GM19099 (cell line): ENCODE results near the gene ZNF705A.
"Not testable (repeated sequence)": the region's sequence is repeated elsewhere in the genome, so short reads cannot be mapped to it uniquely, and the experiment has no call there.

Experiments
- POLR2A ChIP-seq: IDR thresholded peaks from 3 replicates; pipeline ENCODE4 v1.6.1; 2011; ENCODE audit warnings: low read depth; ENCODE audit not compliant: insufficient read length; ENCODE audit errors: extremely low read depth

ZNF705A gene

DNA sequence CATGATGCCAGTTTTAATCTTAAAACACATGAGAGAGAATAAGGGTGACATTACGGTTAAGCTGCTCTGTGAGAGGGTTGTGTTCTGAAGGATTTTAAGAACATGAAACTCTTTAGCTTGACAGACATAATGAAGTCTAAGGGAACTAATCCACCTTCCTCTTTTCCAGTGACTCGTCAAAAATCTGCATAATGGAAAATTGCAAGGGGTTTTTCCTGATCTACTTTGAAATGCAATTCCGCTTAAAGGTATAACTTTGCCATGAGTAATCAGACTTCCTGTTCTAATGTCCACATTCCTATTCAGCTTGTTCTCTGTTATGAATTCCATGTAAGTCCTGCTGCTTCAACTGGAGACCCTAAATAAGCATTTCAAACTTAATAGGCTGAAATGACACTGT is at the start of gene ZNF705A:
ZNF705A (plus strand) TSS at position 171 of the 400 bp plus-strand sequence. CDS start 15,611 bp downstream, outside the sequence.
- TF ChIP-seq POLR2A: no peak

GRCh38 chr12:8108808-8109398 is 47.9 kb upstream of the ZNF705A start:
- TF ChIP-seq POLR2A: no peak

DNA sequence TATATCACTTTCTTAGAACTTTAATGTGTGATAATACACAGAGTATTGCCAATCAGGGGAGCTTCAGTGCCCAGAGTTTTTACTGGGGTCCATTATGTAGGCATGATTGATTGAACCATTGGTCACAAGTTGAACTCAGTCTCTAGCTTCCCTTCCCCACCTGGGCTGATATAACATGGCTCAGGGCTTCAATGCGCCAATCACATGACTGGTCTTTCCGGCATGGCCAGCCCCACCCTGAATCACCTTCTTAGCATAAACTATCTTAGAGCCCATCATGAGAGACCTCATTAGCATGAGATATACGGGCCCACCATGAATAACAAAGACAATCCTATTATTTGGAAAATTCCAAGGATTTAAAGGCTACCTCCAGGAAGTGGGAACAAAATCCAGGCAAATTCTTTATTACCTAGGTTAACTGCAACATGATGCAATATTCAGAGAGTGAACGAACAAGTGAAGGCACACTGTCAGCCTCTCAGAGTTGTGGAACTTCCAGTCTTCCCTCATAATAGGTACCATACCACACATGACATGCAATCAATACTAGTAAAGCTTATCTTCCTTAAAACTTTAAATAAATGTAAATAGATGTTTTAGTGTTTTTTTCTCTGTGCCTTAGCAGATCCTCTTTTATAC is 36.6 kb upstream of the ZNF705A start:
- no peak for TF ChIP-seq POLR2A

DNA sequence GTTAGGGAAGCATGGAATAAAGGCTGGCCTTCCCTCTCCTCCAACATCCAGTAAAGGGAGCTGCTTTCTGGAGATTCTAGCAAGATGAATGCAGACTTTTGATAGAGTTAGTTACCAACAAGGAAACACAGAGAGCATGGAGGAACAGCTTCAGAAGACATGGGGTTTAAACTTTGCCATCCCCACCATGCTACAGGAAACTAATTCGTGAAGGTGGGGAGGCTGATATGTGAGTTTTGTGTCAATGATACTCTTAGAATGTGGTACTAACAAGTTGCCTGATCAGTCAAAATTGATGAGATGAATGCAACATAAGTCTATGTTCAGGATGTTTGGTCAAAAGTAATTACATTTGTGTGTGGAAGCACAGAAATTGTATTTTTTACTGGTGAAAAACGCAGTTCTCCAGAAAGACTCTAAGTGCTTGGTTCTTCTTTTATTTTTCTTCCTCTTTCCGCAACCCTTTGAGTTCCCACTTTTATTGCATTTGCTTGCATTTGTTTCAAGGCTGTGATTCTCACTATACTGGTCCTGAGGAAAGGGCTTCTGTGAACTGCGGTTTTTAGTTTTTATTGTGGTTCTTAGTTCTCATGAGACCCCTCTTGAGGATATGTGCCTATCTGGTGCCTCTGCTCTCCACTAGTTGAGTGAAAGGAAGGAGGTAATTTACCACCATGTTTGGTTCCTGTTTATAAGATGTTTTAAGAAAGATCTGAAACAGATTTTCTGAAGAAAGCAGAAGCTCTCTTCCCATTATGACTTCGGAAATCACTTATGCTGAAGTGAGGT is 33.5 kb upstream of the ZNF705A start, which contains the start of gene CLEC4A:
CLEC4A (plus strand) TSS at position 494 of the 789 bp plus-strand sequence; CDS start at position 756, 262 bp downstream.
- TF ChIP-seq POLR2A: no peak

DNA sequence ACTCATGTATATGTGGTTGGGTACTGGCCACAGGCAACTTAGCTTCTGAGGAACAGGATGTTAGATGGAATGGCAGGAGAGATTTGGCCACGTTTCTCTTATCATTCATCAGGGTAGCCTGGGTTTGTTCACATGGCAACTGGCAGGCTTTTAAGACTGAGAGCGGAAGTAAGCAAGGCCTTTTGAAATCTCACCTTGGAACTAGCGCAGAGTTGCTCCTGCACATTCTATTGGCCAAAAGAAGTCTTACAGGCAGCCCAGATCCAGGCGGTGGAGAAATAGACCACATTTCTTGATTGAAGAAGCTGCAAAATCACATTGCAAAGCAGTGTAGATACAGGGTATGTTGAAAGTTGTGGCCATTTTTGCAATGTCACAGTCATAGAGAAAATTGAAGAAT is 29.7 kb upstream of the ZNF705A start:
- no peak for TF ChIP-seq POLR2A

GRCh38 chr12:8143261-8143660 is 13.6 kb upstream of the ZNF705A start:
- no peak for TF ChIP-seq POLR2A

GRCh38 chr12:8145754-8146441 is 10.9 kb upstream of the ZNF705A start:
- TF ChIP-seq POLR2A: no peak

- no peak for TF ChIP-seq POLR2A
Observed at GRCh38 chr12:8146442-8146771, 10.4 kb upstream of the ZNF705A start.

GRCh38 chr12:8154526-8154925 is 2.3 kb upstream of the ZNF705A start:
- TF ChIP-seq POLR2A: no peak

DNA sequence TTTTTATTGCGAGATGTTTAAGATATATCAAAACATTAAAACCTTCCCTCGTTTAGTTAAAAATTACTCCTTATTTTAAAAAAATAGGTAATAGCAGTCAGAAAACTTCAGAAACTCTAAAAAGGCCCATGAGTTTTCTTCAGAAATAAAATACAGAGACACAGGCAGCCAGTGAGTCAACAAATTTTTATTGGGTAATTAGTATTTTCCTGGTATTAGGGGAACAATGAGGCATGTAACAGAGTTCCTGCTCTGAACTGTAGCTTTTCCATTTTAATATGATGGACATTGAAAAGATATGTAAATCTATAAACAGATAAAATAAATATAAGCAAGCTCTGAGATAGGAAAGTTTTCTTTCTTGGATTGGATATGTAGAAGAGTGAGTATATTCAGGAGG is 399 bp upstream of the ZNF705A start:
- no peak for TF ChIP-seq POLR2A

DNA sequence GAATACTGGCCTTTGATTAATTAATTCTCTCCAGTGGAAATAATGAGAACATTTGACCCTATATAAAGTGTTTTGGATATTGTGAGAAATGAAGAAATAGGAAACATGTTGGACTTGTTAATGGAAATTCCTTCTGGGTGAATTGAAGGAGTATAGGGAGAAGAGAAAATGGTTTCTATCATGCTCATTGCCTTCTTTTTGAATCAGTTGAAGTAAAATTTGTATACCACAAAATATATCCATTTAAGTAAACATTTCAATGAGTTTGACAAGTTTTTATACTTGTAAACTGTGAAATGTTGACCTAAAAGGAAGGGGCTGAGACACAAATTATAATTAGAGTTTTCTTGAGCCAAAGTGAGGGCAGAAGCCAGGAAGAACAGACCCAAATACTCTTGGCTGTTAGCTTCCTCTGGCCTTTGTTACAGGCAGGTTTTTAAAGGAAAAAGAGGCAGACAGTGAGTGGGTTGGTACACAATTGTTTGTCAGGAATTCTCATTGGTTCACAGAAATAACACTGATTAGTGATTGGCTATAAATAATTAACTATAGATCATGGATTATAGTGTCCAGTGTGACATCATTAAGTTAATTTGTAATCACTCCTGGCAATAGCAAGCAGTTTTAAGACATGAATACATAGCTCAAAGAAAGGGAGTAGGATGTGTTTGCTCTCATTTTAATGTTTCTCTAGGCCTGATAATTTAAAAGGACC is 826 bp downstream of the ZNF705A start:
- no peak for TF ChIP-seq POLR2A

GRCh38 chr12:8226355-8226754 is 69.5 kb downstream of the ZNF705A start:
- TF ChIP-seq POLR2A: no peak

GRCh38 chr12:8226992-8227731 is 70.3 kb downstream of the ZNF705A start, which contains the start of gene FAM90A1:
Gene FAM90A1 (minus strand): TSS chr12:8227618. CDS start chr12:8224832, 2,786 bp downstream.
- TF ChIP-seq POLR2A: not testable (repeated sequence)
